ENCODE results near the gene HJV.

HJV gene

DNA sequence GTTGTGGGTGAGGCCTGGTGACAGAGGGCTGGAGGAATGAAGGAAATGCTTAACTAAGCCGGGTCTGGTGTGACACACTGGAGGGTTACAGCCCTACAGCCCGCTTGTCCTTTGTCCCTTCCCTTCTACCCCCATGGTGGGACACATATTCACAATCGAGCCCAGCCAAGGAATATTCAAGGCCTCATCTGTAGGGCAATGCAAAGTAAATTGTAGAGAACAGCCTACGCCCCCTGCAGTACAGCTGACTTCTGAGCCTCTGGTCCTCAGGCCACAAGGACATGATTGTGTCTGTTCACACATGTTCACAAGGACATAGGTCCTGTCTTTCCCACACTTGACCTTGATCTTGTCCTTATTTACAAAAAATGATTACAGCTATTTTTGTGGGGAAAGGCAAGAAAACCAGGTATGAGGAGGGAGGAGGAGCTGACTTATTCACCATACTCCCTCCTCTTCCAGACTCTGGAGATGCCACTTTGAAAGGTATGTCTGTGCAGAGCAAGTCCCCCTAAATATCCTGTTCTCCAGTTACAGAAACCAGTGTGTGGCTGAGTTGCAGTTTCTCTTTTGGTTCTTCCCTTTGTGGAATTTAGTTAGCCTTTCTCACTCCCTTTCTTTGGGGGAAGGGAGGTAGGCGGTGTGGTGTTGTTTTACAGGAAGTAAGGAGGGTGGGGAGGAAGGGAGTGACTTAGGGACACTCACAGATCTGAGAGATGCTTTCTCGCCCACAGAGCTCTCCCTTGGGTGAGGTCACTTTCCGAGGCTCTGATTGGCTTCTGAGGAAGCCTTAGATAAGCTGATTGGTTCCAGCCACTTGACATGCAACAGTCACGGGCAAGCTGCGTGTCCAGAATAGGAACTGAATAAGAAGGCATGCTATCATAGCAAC lies 42.4 kb downstream of the HJV start:
- Histone ChIP-seq H3K9ac (peak overlapping the region; percentile 41), H2AFZ (ENCODE audit: low read depth) (peak overlapping the region; percentile 58), H3K79me2 (ENCODE audit: insufficient read depth, low read depth) (no peaks in the 10 kb centered on the region), H3K27ac (peak overlapping the region; percentile 85), H3K36me3 (ENCODE audit: insufficient read depth) (no peaks in the 10 kb centered on the region), H3K4me2 (peak overlapping the region; percentile 93), H3K4me1 (ENCODE audit: low read depth, poor library complexity, severe bottlenecking) (peaks cover 62% of the 10 kb centered on the region), H3K4me3 (IDR thresholded peaks at IDR 0.05; ENCODE audit: insufficient read depth, low read depth, low read length) (peak overlapping the region; percentile 84), H3K27me3 (ENCODE audit: insufficient read depth, low read depth) (no peaks in the 10 kb centered on the region), H4K20me1 (ENCODE audit: insufficient read depth) (no peaks in the 10 kb centered on the region)
- TF ChIP-seq, protein P1, sequence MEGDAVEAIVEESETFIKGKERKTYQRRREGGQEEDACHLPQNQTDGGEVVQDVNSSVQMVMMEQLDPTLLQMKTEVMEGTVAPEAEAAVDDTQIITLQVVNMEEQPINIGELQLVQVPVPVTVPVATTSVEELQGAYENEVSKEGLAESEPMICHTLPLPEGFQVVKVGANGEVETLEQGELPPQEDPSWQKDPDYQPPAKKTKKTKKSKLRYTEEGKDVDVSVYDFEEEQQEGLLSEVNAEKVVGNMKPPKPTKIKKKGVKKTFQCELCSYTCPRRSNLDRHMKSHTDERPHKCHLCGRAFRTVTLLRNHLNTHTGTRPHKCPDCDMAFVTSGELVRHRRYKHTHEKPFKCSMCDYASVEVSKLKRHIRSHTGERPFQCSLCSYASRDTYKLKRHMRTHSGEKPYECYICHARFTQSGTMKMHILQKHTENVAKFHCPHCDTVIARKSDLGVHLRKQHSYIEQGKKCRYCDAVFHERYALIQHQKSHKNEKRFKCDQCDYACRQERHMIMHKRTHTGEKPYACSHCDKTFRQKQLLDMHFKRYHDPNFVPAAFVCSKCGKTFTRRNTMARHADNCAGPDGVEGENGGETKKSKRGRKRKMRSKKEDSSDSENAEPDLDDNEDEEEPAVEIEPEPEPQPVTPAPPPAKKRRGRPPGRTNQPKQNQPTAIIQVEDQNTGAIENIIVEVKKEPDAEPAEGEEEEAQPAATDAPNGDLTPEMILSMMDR (conservative IDR thresholded peaks at IDR 0.05; ENCODE audit: low read depth, low read length) = peak; percentile 80

DNA sequence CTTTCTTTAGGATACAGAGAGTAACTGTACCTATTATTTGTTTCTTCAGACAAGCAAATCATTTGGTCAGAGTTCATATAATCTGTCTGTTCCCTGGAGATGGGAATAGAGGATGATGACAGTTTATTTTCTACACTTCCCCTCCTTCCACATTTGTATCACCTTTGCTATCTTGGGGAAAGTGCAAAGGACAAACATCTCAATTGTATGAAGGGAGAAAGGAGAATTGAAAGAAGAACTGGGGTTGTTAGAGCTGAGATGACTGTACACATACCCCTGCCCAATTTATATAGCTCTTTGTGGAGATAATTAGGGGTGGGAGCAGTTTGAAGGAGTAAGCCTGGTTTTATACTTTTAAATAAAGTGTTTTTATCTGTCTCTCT lies 43.1 kb downstream of the HJV start:
- H3K27me3 ChIP-seq (ENCODE audit: insufficient read depth, low read depth) = no peaks in the 10 kb centered on the region
- TF ChIP-seq, protein P1 (conservative IDR thresholded peaks at IDR 0.05; ENCODE audit: low read depth, low read length) = no peak
- no peaks in the 10 kb centered on the region for H4K20me1 ChIP-seq (ENCODE audit: insufficient read depth)
- H3K27ac ChIP-seq = peak overlapping the region; percentile 85
- peak overlapping the region; percentile 58 for H2AFZ ChIP-seq (ENCODE audit: low read depth)
- no peak overlapping the region for H3K4me3 ChIP-seq (IDR thresholded peaks at IDR 0.05; ENCODE audit: insufficient read depth, low read depth, low read length)
- H3K79me2 ChIP-seq (ENCODE audit: insufficient read depth, low read depth) = no peaks in the 10 kb centered on the region
- no peaks in the 10 kb centered on the region for H3K36me3 ChIP-seq (ENCODE audit: insufficient read depth)
- H3K4me1 ChIP-seq (ENCODE audit: low read depth, poor library complexity, severe bottlenecking) = peaks cover 61% of the 10 kb centered on the region
- H3K4me2 ChIP-seq = peak overlapping the region; percentile 93
- H3K9ac ChIP-seq = peak overlapping the region; percentile 41; the same call in 1 of the 2 replicates

GRCh38 chr1:145977486-145978470 lies 43.8 kb downstream of the HJV start:
- no peak overlapping the region for H3K4me3 ChIP-seq (IDR thresholded peaks at IDR 0.05; ENCODE audit: insufficient read depth, low read depth, low read length)

GRCh38 chr1:145977016-145977415 lies 44.5 kb downstream of the HJV start:
- no peaks in the 10 kb centered on the region for H4K20me1 ChIP-seq (ENCODE audit: insufficient read depth)
- no peaks in the 10 kb centered on the region for H3K27me3 ChIP-seq (ENCODE audit: insufficient read depth, low read depth)
- H3K4me3 ChIP-seq (IDR thresholded peaks at IDR 0.05; ENCODE audit: insufficient read depth, low read depth, low read length) = no peak overlapping the region
- H3K27ac ChIP-seq = no peak overlapping the region
- H2AFZ ChIP-seq (ENCODE audit: low read depth) = peak overlapping the region; percentile 50
- H3K79me2 ChIP-seq (ENCODE audit: insufficient read depth, low read depth) = no peaks in the 10 kb centered on the region
- H3K36me3 ChIP-seq (ENCODE audit: insufficient read depth) = no peaks in the 10 kb centered on the region
- H3K9ac ChIP-seq = no peak overlapping the region
- peaks cover 48% of the 10 kb centered on the region for H3K4me1 ChIP-seq (ENCODE audit: low read depth, poor library complexity, severe bottlenecking)
- TF ChIP-seq, protein P1 (conservative IDR thresholded peaks at IDR 0.05; ENCODE audit: low read depth, low read length) = no peak
- peak overlapping the region; percentile 93 for H3K4me2 ChIP-seq

More at GRCh38 chr1:145977486-145978470, 43.8 kb downstream of the HJV start:
- TF ChIP-seq, protein P1 (conservative IDR thresholded peaks at IDR 0.05; ENCODE audit: low read depth, low read length) = peak; percentile 99
- Histone ChIP-seq H3K4me2 (peak overlapping the region; percentile 93), H3K27ac (peak overlapping the region; percentile 85; the same call in 1 of the 2 replicates), H3K27me3 (ENCODE audit: insufficient read depth, low read depth) (no peaks in the 10 kb centered on the region), H3K79me2 (ENCODE audit: insufficient read depth, low read depth) (no peaks in the 10 kb centered on the region), H4K20me1 (ENCODE audit: insufficient read depth) (no peaks in the 10 kb centered on the region), H2AFZ (ENCODE audit: low read depth) (peak overlapping the region; percentile 50), H3K4me1 (ENCODE audit: low read depth, poor library complexity, severe bottlenecking) (peaks cover 56% of the 10 kb centered on the region), H3K9ac (no peak overlapping the region), H3K36me3 (ENCODE audit: insufficient read depth) (no peaks in the 10 kb centered on the region)

Data from KMS-11 (cell line).